Central memory CD8-positive, alpha-beta T cell (primary cell): ENCODE data around the gene SREK1IP1.

Experiments
- ATAC-seq: fragments of 150-1000 bp; cut with Tn5 transposase; replicated peaks from 2 replicates; pipeline ENCODE4 v1.10.0; 2022; ENCODE audit warnings: mild to moderate bottlenecking, moderate FRiP score, moderate number of reproducible peaks; ENCODE audit not compliant: poor library complexity, severe bottlenecking; ENCODE audit errors: extremely low read depth
- DNase-seq, 2 donors: peaks; one replicate each; pipeline ENCODE4 v3.0.0; 2021; ENCODE audit warnings: low spot score in 2 of 2
- H3K27ac Mint-ChIP-seq: one replicate; pipeline ENCODE4 v1.8.0; 2022; ENCODE audit warnings: low read depth, mild to moderate bottlenecking, moderate library complexity, mixed read lengths
- H3K27me3 Mint-ChIP-seq: one replicate; pipeline ENCODE4 v1.8.0; 2022; ENCODE audit warnings: mixed read lengths
- H3K36me3 Mint-ChIP-seq: one replicate; pipeline ENCODE4 v1.8.0; 2022; ENCODE audit warnings: mild to moderate bottlenecking, moderate library complexity, mixed read lengths; ENCODE audit not compliant: insufficient read depth
- H3K4me1 Mint-ChIP-seq: one replicate; pipeline ENCODE4 v1.8.0; 2022; ENCODE audit warnings: mixed read lengths
- H3K4me3 Mint-ChIP-seq: one replicate; pipeline ENCODE4 v1.8.0; 2022; ENCODE audit warnings: mild to moderate bottlenecking, moderate library complexity, mixed read lengths
- H3K9me3 Mint-ChIP-seq: one replicate; pipeline ENCODE4 v1.8.0; 2022; ENCODE audit warnings: mixed read lengths

The SREK1IP1 gene

GRCh38 chr5:64768358-64769312, at the start of gene SREK1IP1, which contains the start of gene CWC27:
TSS of gene SREK1IP1 (minus strand) at chr5:64768691. CDS start at chr5:64768517, 174 bp downstream.
TSS of gene CWC27 (plus strand) at chr5:64768930. CDS start at chr5:64769147, 217 bp downstream.
- Mint-ChIP-seq H3K27me3 (no peaks in the 10 kb centered on the region), H3K4me3 (peak within 1 kb of the TSS; percentile 96), H3K36me3 (peaks cover 15% of the 10 kb centered on the region), H3K27ac (peak within 1 kb of the TSS; percentile 98), H3K4me1 (peaks cover 57% of the 10 kb centered on the region), H3K9me3 (no peaks in the 10 kb centered on the region)
- DNase-seq: peak; percentile 68 to 75
- ATAC-seq: peak; percentile 93

DNA sequence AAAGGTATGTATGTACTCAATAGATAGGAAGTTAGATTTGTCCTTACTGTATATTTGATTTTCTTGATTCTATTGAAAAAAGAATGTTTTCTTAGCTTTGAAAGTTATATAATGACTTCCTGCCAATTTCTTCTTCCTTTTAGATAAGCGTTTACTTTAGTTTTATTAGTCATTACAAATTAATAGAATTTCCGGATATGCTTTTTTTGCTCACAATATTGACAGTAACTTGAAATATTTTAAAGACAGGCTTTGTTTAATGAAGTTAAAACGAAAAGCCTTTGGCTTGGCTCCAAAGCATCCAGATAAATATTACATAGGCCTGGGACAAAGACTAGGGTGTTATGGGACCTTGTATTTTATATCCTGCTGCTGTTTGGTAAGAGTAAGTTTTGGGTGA, 49.8 kb upstream of the SREK1IP1 start:
- peaks cover 8% of the 10 kb centered on the region for H3K36me3 Mint-ChIP-seq
- no peak overlapping the region for H3K4me3 Mint-ChIP-seq
- no peak overlapping the region for H3K27ac Mint-ChIP-seq
- DNase-seq (no peak), ATAC-seq (no peak)
- no peaks in the 10 kb centered on the region for H3K9me3 Mint-ChIP-seq
- peaks cover 11% of the 10 kb centered on the region for H3K4me1 Mint-ChIP-seq
- no peaks in the 10 kb centered on the region for H3K27me3 Mint-ChIP-seq

DNA sequence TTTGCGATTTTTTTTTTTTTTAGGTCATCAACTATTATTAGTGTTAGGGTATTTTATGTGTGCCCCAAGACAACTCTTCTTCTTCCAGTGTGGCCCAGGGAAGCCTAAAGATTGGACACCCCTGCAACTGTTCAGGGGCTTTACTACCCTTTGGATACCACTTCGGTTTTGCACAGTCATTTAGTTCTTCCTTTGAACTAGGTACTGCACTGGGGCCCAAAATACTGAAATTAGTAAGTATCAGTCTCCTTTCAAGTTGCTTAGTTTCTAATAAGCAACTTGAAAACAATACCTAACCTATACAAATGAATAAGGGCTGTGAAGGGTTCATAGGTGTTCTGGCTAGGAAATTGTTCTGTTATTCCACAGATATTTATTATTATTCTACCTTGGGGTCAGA, 45.6 kb upstream of the SREK1IP1 start:
- H3K4me1 Mint-ChIP-seq: no peaks in the 10 kb centered on the region
- ATAC-seq (no peak), DNase-seq (no peak)
- H3K27ac Mint-ChIP-seq: no peak overlapping the region
- H3K36me3 Mint-ChIP-seq: peaks cover 2% of the 10 kb centered on the region
- no peaks in the 10 kb centered on the region for H3K9me3 Mint-ChIP-seq
- no peaks in the 10 kb centered on the region for H3K27me3 Mint-ChIP-seq
- H3K4me3 Mint-ChIP-seq: no peak overlapping the region

GRCh38 chr5:64811050-64811640, 42.7 kb upstream of the SREK1IP1 start:
- Mint-ChIP-seq H3K36me3 (peaks cover 5% of the 10 kb centered on the region), H3K4me3 (no peak overlapping the region), H3K27me3 (no peaks in the 10 kb centered on the region), H3K27ac (no peak overlapping the region), H3K4me1 (no peaks in the 10 kb centered on the region), H3K9me3 (no peaks in the 10 kb centered on the region)
- DNase-seq (no peak), ATAC-seq (no peak)

DNA sequence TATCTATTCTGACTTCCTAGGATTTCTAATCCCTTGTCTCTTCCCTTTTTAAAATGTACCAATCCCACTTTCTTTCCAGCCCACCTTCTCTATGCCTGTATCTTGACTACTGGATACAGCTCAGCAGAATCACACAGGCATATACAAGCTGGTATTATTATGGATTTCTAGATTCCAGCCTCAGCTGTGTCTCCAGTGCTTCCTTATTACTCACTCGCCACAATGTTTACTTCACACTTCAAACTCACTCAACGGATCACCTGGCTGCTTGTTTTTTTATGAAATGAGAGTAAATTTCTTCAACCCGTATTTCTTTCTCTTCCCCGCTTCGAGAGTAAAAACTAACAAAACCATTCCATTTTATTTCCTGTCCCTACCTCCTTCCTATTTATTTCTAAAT, 39.0 kb upstream of the SREK1IP1 start:
- no peak overlapping the region for H3K27ac Mint-ChIP-seq
- peaks cover 7% of the 10 kb centered on the region for H3K36me3 Mint-ChIP-seq
- DNase-seq: no peak
- no peak for ATAC-seq
- H3K4me1 Mint-ChIP-seq: no peaks in the 10 kb centered on the region
- no peaks in the 10 kb centered on the region for H3K9me3 Mint-ChIP-seq
- no peaks in the 10 kb centered on the region for H3K27me3 Mint-ChIP-seq
- H3K4me3 Mint-ChIP-seq: no peak overlapping the region

- Mint-ChIP-seq H3K4me3 (no peak overlapping the region), H3K36me3 (peaks cover 7% of the 10 kb centered on the region), H3K4me1 (no peaks in the 10 kb centered on the region), H3K9me3 (no peaks in the 10 kb centered on the region), H3K27me3 (no peaks in the 10 kb centered on the region), H3K27ac (no peak overlapping the region)
- ATAC-seq (no peak), DNase-seq (no peak)
Measured at GRCh38 chr5:64806537-64806936, 38.0 kb upstream of the SREK1IP1 start.

DNA sequence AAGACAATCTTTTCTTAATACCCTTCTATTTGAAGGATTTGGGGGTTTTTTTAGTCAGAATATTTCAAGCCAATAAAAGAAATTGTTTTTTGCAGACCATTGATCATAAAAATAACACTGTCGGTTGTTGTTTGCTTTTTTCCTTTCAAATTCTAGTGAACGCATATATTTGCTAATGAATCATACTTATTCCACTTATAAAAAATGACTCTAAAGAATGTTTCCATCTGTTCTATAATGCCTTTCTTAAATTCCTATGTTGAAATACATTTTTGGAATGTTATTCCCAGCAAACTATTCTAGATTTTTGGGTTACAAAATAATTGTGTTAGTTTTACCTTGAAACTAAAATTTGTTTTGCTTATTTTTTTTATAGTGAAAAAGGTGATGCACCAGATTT, 32.4 kb upstream of the SREK1IP1 start:
- Mint-ChIP-seq H3K4me1 (no peaks in the 10 kb centered on the region), H3K9me3 (no peaks in the 10 kb centered on the region), H3K4me3 (no peak overlapping the region), H3K36me3 (peaks cover 5% of the 10 kb centered on the region), H3K27me3 (no peaks in the 10 kb centered on the region), H3K27ac (no peak overlapping the region)
- no peak for ATAC-seq
- DNase-seq: no peak

GRCh38 chr5:64796301-64796700, 27.8 kb upstream of the SREK1IP1 start:
- no peak overlapping the region for H3K27ac Mint-ChIP-seq
- DNase-seq: no peak
- no peaks in the 10 kb centered on the region for H3K27me3 Mint-ChIP-seq
- H3K4me1 Mint-ChIP-seq: no peaks in the 10 kb centered on the region
- no peaks in the 10 kb centered on the region for H3K9me3 Mint-ChIP-seq
- ATAC-seq: no peak
- peaks cover 9% of the 10 kb centered on the region for H3K36me3 Mint-ChIP-seq
- H3K4me3 Mint-ChIP-seq: no peak overlapping the region

GRCh38 chr5:64794053-64794770, 25.7 kb upstream of the SREK1IP1 start:
- no peaks in the 10 kb centered on the region for H3K4me1 Mint-ChIP-seq
- no peak for ATAC-seq
- H3K4me3 Mint-ChIP-seq: no peak overlapping the region
- H3K9me3 Mint-ChIP-seq: no peaks in the 10 kb centered on the region
- H3K27me3 Mint-ChIP-seq: no peaks in the 10 kb centered on the region
- DNase-seq: no peak
- H3K36me3 Mint-ChIP-seq: peaks cover 10% of the 10 kb centered on the region
- no peak overlapping the region for H3K27ac Mint-ChIP-seq

GRCh38 chr5:64792469-64792868, 24.0 kb upstream of the SREK1IP1 start:
- Mint-ChIP-seq H3K9me3 (no peaks in the 10 kb centered on the region), H3K27ac (no peak overlapping the region), H3K4me1 (no peaks in the 10 kb centered on the region), H3K36me3 (peaks cover 7% of the 10 kb centered on the region), H3K4me3 (no peak overlapping the region), H3K27me3 (no peaks in the 10 kb centered on the region)
- ATAC-seq (no peak), DNase-seq (no peak)

- no peak overlapping the region for H3K27ac Mint-ChIP-seq
- no peak for ATAC-seq
Measured at GRCh38 chr5:64790210-64790609, 21.7 kb upstream of the SREK1IP1 start.

DNA sequence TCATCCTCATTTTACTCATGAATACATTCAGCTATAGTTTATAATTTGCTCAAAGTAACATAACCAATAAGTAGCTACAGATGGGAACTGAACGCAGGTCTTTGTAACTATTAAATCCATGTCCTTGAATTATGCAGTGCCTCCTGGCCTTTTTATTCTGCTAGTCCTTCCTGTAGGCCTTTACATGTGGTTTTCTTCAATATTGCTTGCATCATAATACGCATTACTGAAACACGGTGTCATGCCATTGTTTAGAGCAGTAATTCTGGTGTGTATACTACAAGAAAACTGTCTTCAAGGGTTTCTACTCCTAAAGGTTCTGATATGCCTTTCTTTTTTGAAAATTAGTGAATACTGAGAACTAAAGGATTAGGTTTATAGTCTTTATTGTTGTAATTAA, 21.0 kb upstream of the SREK1IP1 start:
- Mint-ChIP-seq H3K4me3 (no peak overlapping the region), H3K36me3 (peaks cover 8% of the 10 kb centered on the region), H3K27ac (no peak overlapping the region), H3K9me3 (no peaks in the 10 kb centered on the region), H3K4me1 (no peaks in the 10 kb centered on the region), H3K27me3 (no peaks in the 10 kb centered on the region)
- DNase-seq: no peak
- ATAC-seq: no peak

More at GRCh38 chr5:64790210-64790609, 21.7 kb upstream of the SREK1IP1 start:
- Mint-ChIP-seq H3K36me3 (peaks cover 8% of the 10 kb centered on the region), H3K4me1 (no peaks in the 10 kb centered on the region), H3K27me3 (no peaks in the 10 kb centered on the region), H3K4me3 (no peak overlapping the region), H3K9me3 (no peaks in the 10 kb centered on the region)
- no peak for DNase-seq
